DMS153 (cell line): ENCODE results near the gene SLC22A31.
"Not testable (repeated sequence)": the region's sequence is repeated elsewhere in the genome, so short reads cannot be mapped to it uniquely, and the experiment has no call there.

Source experiments
- DNase-seq: peaks from one replicate; lab custom pipeline; 2025; lab: John Stamatoyannopoulos, UW

SLC22A31 gene

DNA sequence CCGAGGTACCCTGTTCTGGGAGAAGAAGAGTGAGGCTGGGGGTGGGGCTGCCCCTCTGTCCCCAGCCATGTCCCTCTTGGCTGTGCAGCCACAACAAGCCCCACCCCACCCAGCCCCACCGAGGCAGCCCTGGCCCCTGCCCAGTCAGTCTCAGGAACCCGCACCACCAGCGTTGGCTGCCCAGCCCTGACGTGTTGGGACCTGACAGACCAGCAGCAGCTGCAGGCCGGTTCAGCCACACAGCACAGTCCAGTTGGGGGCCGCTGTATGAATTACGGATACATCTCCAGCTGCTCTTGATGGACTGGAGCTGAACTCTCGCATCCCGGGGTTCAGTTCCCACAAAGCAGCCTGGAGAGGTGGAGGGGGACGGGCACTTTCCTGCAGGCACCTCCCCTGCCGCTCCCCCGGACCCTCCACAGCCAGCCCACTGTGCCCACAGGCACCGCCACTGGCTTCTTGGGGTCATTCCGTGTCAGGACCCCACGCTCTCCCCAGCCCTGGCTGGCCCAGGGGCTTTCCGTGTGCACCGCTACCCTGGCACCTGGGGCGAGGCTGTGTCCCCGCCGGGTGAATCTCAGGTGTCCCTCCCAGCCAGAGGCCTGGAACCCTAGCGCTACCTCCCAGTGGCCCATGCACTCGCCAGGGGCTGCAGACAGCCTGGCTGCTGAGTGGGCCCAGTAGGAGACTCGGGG lies 21.7 kb downstream of the SLC22A31 start:
- DNase-seq = no peak

DNA sequence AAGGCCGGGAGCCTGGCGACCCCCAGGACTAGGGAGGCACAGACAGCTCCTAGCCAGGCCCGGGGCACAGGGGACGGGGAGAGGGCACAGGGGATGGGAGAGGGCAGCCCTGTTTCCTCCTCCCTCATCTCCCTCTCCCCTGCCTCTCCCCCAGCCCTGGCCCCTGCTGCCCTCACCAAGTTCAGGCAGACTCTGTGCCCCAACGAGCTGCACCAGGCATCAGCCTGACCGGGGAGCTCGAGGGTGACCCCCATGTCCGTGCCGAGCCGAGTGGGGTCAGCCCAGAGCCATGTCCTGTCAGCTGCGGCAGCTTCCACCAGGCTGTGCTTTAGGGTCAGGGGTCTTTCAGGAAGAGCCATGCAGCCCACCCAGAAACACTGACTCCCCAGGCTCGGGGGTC lies 22.8 kb downstream of the SLC22A31 start:
- no peak for DNase-seq

DNA sequence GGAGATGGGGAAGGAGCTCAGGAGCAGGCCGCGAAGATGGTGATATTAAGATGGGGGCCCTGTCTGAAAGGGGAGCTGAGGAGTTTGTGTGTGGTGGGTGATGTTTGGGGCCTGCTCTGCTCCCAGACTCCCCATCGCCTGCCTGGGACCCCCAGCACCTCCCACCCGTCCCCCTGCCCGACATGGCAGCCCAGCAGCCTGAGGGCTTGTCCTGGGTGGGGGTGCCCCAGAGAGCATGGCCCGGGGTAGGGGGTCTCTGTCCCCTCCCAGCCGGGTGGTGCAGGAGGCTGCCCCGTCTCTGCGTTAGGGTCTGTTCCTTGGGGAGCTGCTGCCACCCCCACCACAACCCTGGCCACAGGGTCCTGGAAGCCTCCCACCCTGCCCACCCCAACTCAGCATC lies 23.6 kb downstream of the SLC22A31 start:
- DNase-seq = no peak

DNA sequence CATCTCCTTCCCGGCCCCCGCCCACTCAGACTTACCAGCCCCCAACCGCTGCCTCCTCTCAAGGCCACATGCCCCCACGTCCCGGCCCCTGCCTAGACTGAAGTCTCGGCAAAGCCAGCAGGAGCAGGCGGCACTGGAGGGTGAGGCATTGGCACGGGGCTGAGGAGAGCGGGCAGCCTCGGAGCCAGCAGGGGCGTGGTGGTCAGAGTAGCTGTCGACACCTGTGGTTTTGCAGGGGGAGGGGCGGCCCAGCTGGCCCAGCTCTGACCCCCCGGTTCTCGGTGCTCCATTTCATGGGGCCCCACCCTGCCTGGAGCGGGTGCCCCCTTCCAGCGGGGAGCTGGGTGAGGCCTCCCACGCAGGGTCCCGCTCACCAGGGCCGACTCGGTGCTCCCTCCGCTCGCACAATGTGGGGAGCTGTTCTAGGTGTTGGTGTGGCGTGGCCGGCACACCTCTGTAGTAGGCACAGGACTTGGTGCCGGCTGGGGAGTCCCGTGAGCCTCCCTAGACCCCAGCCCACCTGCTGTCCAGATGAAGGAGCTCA lies 24.1 kb downstream of the SLC22A31 start:
- no peak for DNase-seq

DNA sequence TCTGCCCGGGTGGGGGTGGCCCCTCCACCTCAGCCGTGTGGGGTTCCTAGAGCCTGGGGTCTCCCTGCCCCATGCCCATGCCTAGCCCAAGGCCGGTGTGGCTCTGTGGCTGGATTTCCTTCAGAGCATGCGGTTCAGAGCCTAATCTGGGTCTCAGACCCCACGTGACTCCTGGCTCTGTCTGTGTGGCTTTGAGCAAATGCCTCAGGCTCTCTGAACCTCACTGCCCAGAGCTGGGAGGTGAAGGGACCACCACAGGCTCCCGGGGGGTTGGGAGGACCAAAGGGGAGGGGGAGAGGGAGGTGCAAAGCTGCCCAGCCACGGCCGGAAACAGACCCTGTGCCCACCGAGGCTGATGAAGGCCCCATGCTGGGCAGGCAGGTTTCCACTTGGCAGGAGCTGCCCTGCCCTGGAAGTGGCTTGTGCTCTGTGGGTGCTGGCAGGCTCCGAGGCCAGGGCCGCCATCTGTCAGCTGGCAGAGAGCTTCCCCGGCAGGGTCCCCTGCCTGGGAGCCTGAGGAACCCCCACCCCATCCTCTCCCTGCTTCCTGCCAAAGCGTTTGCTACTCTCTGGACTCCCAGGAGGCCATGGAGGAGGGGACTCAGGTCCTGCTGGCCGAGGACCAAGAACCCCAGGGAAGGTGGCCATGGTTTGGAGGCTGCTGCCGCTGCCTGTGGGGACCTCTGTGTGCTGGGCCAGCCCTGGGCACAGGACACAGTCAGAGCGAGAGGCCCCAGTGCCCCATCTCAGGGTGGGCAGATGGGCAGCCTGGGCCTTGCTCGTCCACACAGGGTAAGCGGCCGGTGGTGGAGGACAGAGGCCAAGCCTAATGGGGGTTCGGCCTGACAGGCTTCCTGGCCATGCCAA lies 24.8 kb downstream of the SLC22A31 start:
- DNase-seq = no peak

DNA sequence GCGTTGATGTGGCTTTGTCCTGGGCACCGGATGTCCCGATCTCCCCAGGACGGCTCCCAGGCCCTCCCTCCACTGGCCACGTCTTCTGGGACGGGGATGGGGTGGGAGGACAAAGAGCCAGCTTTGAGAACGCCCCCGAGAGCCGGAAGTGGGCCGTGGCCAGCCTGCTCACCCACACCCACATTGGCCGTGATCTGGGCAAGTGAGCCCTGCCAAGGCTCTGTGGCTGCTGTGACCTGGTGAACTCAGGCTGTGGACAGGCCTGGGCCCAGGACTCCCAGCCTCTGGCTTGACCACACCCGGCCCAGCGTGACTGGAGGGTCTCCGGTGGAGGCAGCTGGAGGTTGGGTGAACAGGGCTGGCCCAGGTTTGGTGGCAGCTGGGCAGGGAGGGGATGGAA lies 25.5 kb downstream of the SLC22A31 start:
- DNase-seq = no peak

DNA sequence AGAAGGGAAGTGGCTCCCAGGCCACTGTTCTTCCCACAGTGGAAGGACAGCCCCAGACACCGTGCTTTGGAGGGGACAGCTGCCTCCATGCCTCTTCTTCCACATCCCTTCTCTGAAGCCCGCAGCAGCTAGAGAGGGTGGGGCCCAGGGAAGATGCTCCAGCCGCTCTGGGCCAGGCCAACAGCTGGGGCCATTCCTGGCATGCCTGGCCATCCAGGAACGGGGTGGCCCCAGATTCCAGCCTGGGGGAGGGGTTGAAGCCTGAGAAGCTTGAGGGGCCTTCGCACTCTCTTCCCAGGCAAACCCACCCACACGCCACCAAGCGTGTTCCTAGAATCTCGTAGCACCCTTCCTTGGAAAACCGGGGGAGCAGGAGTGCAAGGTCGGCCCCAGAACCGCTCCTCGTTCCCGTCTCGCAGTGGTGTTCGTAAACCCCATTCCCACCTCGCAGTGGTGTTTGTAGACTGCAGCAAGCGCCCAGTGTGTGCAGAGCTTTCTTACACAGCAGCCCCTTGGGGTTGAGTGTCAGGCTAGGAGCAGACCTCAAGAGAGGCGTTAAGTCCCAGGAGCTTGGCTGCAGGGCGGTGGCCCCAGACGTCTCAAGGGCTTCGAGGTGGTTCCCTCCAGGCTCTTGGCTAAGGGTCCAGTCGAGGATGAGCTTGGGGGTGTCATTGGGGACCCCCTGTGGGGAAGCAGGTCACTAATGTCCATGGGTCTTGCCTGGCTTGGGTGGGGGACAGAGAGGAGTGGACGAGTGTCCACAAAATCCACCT lies 26.1 kb downstream of the SLC22A31 start:
- no peak for DNase-seq

DNA sequence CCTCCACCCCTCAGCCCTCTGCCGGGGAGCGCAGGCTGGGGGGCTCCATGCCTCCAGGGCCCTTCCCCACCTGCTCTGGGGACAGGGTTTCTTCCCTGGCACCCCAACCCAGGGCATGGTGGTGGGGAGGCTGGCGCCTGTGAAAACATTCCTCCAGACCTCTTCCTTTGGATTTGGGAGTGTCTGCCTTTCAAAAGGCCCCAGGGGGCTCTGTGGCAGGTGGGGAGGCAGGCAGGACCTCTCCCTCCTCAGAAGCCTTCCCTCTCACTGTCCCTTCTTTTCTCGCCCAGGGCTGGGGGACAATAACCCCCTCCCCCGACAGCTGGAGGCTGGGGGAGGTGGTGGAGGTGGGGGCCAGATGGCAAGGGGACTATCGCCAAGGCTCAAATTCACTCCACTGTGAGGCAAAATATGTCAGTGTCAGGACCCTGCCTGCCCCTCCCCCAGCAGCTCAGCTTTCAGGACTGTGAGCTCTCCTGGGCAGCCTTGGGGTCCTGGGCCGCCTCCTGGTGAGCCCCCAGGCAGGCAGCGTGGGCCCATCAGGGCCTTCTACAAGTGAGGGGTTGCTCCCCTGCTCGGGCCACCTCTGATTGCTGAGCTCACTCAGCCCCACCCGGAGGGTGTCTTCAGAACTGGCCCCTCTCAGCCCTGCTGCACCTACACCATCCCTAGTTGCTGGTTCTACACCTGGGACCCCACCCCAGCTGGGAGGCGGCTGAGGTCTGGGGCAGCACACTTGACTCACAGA lies 27.0 kb downstream of the SLC22A31 start:
- no peak for DNase-seq

DNA sequence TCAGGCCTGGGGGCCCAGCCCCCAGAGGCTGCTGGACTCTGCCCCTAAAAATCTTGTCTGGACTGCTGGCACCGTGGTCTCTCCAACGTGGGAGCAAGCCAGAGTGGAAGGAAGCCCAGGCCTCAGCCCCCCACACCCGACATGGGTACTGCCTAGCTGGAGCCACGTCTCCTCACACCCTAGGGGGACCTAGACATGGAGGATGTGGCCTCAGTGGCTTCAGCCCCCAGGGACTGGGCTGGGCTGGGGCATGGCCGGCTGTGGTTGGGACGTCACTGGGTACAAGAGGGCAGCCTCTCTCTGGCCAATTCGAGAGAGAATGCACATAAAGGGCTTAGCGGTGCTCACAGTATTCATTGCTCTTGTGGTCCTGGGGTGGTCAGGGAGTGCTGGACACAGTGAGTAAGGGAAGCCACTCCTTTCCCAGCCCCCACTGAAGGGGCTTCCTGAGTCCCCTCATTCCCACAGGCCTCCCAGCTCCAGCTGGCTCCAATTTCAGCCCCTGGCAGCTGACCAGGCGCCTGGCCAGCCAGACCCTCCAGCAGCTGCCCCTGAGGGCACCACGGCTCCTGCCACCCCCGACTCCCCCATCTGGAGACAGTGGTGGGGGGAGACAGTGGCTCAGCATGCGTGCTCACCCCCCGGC lies 27.7 kb downstream of the SLC22A31 start:
- DNase-seq = no peak

DNA sequence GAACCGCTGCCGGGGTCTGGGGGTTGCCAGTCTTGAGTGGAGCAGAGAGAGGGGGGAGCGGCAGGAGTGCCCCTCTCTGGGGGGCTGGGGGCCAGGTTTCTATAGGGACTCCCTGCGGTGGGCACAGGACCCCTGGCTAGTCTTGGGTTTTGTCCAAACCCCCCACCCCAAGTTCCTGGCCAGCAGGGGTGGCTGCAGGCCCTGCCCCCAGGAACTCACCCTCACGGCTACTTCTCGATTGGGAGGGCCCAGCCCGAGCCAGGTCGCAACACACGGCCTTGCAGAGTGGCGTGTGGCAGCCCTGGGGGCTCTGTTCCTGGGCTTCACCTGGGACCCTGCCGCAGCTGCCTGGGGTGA lies 28.2 kb downstream of the SLC22A31 start:
- no peak for DNase-seq

DNA sequence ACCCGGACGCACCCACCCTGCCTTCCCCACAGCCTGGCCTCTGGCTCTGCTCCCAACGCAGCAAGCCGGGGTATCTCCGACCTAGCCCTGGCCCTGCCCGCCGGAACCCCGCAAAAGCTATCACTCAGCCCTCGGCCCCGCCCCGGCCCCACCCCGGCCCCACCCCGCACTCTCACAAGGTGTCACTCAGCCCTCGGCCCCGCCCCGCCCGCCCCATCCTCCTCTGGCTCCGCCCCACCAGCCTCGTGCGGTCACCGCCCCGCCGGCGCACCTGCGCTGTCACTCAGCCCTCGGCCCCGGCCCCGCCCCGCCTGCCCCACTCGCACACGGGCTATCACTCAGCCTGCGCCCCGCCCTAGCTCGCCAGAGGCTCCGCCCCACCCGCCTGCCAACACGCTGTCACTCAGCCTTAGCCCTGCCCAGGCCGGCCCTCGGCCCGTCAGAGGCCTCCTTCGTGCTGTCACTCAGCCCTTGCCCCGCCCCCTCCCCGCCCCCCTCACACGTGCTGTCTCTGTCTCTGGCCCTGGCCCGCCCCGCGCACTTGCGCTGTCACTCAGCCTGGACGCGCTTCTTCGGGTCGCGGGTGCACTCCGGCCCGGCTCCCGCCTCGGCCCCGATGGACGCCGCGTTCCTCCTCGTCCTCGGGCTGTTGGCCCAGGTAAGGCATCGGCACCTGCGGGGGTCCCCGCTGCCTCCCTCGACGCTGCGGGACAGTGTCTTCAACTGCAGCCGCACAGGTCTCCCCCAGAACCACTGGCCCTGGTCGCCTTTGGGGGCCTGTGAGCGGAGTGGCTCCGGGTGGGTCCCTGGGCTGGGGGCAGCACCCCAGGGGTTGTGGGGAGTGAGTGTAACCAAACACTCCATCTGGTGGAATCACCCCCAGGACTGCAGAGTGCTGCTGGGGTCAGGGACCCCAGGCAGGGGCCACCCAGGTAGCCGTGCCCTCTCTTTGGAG lies 28.8 kb downstream of the SLC22A31 start, which contains the start of gene CDH15:
Gene CDH15 (plus strand): TSS at position 533 of the 955 bp plus-strand sequence. CDS start 84 bp downstream, at position 617.
- DNase-seq = peak; percentile 94

DNA sequence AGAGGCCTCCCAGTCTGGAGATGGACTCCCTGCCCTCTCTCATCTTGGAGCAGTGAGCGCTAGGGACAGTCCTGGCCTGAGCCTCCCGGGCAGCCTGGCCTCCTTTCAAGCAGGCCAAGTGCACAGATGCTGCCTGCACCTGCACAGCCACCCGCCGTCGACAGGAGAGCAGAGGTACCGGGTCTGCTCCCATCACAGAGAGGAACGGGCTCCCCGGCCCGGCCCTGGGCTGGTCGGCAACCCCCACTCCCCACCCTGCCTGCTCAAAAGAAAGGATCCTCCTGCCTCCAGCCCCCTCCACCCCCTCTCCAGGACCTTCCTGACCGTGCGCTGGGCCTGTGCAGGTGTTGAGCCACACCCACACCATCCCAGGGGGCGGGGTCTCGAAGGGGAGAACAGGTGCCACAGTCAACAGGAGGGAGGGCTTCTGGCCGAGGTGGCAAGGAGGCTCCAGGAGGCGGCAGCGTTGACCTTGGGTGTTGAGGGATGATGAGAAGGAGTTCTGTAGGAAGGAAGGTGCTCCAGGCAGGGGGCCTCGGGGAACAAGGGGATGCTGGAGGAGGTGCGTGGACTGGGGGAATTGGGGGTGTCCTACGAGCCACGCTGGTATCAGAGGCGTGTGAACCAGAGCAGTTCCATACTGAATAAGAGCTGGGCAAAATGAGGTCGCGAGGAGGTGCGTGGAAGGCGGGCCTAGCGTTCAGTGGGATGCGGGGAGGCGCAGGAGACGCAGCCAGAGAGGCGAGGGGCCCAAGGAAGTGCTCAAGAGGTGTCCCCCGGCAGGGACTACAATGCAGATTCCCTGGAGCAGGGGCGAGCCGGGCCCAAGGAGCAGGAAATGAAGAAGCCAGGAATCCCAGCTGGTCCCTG lies 29.8 kb downstream of the SLC22A31 start:
- peak; percentile 60 for DNase-seq

DNA sequence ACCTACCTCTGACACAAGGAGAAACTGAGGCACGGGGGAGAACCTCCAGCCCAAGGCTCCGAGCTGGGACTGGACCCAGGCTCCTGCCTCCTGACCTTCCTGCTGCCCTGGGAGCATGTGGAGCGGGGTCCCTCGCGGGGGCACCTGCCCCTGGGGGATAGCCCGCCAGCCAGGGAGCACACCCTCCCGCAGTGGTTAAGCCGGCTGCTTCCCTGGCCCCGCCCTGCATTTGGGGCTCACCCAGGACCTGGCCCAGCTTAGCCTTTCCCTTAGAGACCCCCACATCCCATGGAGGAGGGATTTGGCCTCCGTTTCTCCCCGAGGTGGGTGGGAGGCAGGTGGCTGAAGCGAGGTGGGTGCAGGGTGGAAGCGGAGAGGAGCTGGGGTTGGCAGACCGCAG lies 30.6 kb downstream of the SLC22A31 start:
- no peak for DNase-seq

DNA sequence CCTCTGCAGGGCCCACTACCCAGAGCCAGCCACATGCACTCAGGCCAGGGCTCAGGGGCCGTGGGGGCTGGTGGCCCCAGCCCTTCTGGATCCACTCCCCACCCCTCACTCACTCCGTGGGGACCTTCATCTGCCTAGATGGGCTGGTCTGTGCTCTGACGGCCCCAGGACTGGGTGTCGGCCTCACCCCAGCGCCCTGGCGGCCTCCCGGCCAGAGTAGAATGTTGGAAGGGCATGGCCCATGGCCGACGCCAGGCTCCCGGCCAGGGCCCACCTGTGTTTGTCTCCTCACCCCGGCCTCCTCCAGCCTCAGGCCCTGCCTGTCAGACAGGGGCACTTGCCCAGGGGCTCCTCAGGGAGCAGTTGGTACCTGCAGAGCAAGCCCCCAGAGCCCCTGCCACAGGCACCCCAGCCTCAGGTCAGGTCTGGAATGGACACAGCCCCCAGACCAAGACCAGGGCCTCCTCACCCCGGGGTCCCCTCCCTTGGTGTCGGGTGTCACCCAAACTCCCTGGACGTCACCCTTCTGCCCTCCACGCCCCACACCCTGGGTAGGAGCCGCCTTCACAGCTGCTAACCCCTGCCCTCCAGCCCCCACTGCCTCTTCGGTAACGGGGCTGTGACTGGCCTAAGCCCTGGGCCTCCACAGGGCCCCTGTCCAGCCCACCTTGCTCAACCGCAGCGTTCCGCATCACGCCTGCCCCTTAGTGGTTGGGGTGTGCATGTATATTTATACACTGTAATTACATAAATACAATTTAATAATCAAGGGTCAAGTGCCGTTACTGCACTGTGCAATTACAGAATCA lies 31.8 kb downstream of the SLC22A31 start:
- DNase-seq = no peak

DNA sequence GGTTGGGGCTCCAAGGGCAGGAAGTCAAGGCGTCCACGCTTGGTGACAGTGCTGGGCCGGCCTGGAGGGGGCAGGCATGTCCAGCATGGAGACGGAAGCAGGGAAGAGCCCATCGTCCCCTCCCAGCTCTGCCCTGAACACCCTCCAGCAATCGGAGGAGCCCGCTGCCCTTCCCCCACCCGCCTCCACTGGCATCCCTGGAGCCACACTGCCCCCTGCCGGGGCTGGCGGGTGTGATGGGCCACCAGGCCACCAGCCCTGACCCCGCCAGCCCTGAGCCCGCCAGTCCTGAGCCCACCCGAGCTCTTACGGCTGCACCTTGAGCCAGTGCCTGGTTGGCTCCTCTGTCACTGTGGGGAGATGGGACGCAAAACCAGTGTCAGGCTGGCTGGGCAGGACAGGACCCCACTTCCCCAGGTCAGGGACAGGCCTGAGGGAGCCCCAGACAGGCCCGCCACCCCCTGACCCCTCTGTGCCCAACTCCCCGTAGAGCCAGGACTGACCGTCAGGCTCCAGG lies 32.9 kb downstream of the SLC22A31 start:
- DNase-seq = peak; percentile 75

DNA sequence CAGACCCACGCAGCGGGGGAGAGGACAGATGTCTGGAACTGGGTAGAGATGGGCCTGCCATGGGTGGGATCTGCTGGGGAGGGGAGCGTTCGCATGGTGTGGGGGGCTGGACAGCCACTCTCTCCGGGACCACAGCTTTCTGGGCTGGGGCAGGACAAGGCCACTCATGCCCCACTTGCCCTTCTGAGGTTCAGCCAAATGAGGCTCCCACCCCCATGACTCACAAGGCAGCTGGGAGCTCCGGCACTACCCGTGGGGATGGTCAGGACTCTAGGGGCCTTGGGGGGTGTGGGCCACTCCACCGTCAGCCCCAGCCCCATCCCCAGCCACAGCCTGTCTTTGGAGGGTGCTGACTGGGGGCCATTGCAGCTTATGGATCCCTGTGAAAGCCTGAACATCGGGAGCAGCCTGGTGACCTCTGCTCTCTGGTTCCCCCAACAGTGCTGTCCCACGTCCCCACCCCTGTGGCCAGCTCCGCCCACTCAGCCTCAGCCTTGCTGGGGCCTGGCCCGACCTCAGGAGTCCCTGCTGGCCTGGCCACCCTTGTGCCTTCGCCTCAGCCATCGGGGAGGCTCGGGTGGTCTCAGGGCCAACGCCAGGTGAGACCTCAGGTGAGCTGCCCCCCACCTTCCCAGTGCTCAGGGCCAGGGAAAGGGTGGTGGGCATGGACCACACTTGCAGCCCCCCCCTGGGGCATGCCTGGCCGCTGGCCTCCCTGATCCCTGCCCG lies 33.5 kb downstream of the SLC22A31 start:
- no peak for DNase-seq

DNA sequence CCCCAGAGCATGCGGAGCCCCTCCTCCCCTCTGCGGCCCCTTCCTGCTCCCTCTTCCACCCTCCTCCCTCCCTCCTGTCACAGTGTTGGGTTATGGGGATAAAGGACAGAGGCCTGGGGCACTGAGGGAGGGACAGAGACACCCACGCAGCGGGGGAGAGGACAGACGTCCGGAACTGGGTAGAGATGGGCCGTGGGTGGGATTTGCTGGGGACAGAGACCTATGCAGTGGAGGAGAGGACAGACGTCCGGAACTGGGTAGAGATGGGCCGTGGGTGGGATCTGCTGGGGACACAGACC lies 34.7 kb downstream of the SLC22A31 start:
- DNase-seq = not testable (repeated sequence)
